Measurements from ENCODE around the gene LIFR.

GRCh38 chr5:38596981-38597380 lies 40.5 kb upstream of the LIFR start:
- TF ChIP-seq, protein P1, sequence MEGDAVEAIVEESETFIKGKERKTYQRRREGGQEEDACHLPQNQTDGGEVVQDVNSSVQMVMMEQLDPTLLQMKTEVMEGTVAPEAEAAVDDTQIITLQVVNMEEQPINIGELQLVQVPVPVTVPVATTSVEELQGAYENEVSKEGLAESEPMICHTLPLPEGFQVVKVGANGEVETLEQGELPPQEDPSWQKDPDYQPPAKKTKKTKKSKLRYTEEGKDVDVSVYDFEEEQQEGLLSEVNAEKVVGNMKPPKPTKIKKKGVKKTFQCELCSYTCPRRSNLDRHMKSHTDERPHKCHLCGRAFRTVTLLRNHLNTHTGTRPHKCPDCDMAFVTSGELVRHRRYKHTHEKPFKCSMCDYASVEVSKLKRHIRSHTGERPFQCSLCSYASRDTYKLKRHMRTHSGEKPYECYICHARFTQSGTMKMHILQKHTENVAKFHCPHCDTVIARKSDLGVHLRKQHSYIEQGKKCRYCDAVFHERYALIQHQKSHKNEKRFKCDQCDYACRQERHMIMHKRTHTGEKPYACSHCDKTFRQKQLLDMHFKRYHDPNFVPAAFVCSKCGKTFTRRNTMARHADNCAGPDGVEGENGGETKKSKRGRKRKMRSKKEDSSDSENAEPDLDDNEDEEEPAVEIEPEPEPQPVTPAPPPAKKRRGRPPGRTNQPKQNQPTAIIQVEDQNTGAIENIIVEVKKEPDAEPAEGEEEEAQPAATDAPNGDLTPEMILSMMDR (IDR thresholded peaks at IDR 0.05; ENCODE audit: borderline replicate concordance, extremely low read depth, low read length, poor library complexity, severe bottlenecking) = no peak
- TF ChIP-seq EZH2 (IDR thresholded peaks at IDR 0.05; ENCODE audit: borderline replicate concordance, low read depth, low read length, severe bottlenecking) = no peak

Measured in DND-41 (cell line).